OCI-LY7 (cell line): ENCODE measurements around the gene OTUD6A. TPM values are rescaled to one million over a fixed set of nuclear protein-coding genes. Genes with fewer than 3 reads are reported as not detected.
A peak's percentile ranks its signal among the peaks of the same experiment; 100 is the strongest.

Source experiments
- BruUV-seq: library from RNA; stranded (reverse); fragments of 400-500 nt; replicated peaks from 2 replicates; lab custom pipeline; 2021; lab: Mats Ljungman, UMichigan
- CTCF ChIA-PET: fragments of 300-600 bp; sonication (Branson Sonifier 250); formaldehyde crosslinking; loops from one replicate; lab custom pipeline; 2022; ENCODE audit warnings: antibody characterized with exemption; ENCODE audit not compliant: unreplicated experiment; lab: Charles Lee
- POLR2A ChIA-PET: fragments of 300-600 bp; sonication (Branson Sonifier 250); formaldehyde crosslinking; loops from one replicate; lab custom pipeline; 2022; ENCODE audit warnings: antibody characterized with exemption; lab: Charles Lee
- DNase-seq: peaks from one replicate; pipeline ENCODE4 v3.0.0-alpha.2; 2015; ENCODE audit warnings: low spot score
- H2AFZ ChIP-seq: fragments of 200-600 bp; sonication (generic), shearing (Covaris generic); 2 replicates; pipeline ENCODE4 v1.6.1; 2014; ENCODE audit warnings: mild to moderate bottlenecking, antibody characterized with exemption, low read length, moderate library complexity
- H3K27ac ChIP-seq: fragments of 200-600 bp; sonication (generic); 2 replicates; pipeline ENCODE4 v1.5.1; 2014; ENCODE audit warnings: mixed run types, low read depth, mild to moderate bottlenecking, moderate library complexity, low read length, inconsistent platforms; ENCODE audit not compliant: poor library complexity, severe bottlenecking
- H3K36me3 ChIP-seq: fragments of 200-600 bp; sonication (generic); 2 replicates; pipeline ENCODE4 v1.6.1; 2014; ENCODE audit warnings: mild to moderate bottlenecking, antibody characterized with exemption, low read length, moderate library complexity, mixed read lengths; ENCODE audit not compliant: insufficient read depth
- H3K4me1 ChIP-seq: fragments of 200-600 bp; sonication (generic); 2 replicates; pipeline ENCODE4 v1.5.1; 2014; ENCODE audit warnings: mild to moderate bottlenecking, low read length; ENCODE audit not compliant: insufficient read depth, poor library complexity, severe bottlenecking
- H3K4me2 ChIP-seq: fragments of 200-600 bp; sonication (generic); 2 replicates; pipeline ENCODE4 v1.6.1; 2014; ENCODE audit warnings: mild to moderate bottlenecking, low read length
- H3K4me3 ChIP-seq: fragments of 200-600 bp; sonication (generic); 2 replicates; pipeline ENCODE4 v1.5.1; 2014; ENCODE audit warnings: mild to moderate bottlenecking, low read depth, low read length; ENCODE audit not compliant: poor library complexity, severe bottlenecking
- H3K79me2 ChIP-seq: fragments of 200-600 bp; sonication (generic); 2 replicates; pipeline ENCODE4 v1.6.1; 2016; ENCODE audit warnings: low read depth, mild to moderate bottlenecking, low read length, moderate library complexity, mixed read lengths; ENCODE audit not compliant: insufficient read depth
- H3K9me2 ChIP-seq: fragments of 200-600 bp; sonication (generic); 2 replicates; pipeline ENCODE4 v1.6.1; 2016; ENCODE audit warnings: mild to moderate bottlenecking, low read length, mixed read lengths; ENCODE audit not compliant: insufficient read depth
- H3K9me3 ChIP-seq: fragments of 200-600 bp; sonication (generic); 2 replicates; pipeline ENCODE4 v1.6.1; 2014; ENCODE audit warnings: mild to moderate bottlenecking, mixed run types, low read length, mixed read lengths
- H4K20me1 ChIP-seq: fragments of 200-600 bp; sonication (generic); 2 replicates; pipeline ENCODE4 v1.6.1; 2014; ENCODE audit warnings: mild to moderate bottlenecking, antibody characterized with exemption, low read length, moderate library complexity, mixed read lengths; ENCODE audit not compliant: insufficient read depth
- EZH2phosphoT487 ChIP-seq: fragments of 200-600 bp; sonication (generic); IDR thresholded peaks from 2 replicates; pipeline ENCODE4 v1.6.1; 2018; ENCODE audit warnings: low read depth, borderline replicate concordance, mild to moderate bottlenecking, mixed run types, antibody characterized with exemption, low read length, moderate library complexity, mixed read lengths
- intact Hi-C: fragments of 100-400 bp; cut with micrococcal nuclease; formaldehyde crosslinking; loops from one replicate; pipeline ENCODE4 v1.10.0; 2022; ENCODE audit not compliant: unreplicated experiment
- total RNA-seq, 2 experiments: library from RNA; depleted of rRNA in 1 of 2; stranded (reverse); fragments of >200 nt in 1 of 2; shearing (Covaris generic) in 1 of 2; gene quantifications; 2 replicates each; pipeline ENCODE4 v1.2.3, GENCODE V29; 2014 to 2022
- TF ChIP-seq, protein P1 (sequence below): fragments of 200-600 bp; sonication (generic); conservative IDR thresholded peaks from 2 replicates; pipeline ENCODE4 v1.5.1; 2014; ENCODE audit warnings: mild to moderate bottlenecking, antibody characterized with exemption, low read length, moderate library complexity, mixed read lengths

Gene OTUD6A
- total RNA-seq, 2 experiments from 2014 or later = not detected

DNA sequence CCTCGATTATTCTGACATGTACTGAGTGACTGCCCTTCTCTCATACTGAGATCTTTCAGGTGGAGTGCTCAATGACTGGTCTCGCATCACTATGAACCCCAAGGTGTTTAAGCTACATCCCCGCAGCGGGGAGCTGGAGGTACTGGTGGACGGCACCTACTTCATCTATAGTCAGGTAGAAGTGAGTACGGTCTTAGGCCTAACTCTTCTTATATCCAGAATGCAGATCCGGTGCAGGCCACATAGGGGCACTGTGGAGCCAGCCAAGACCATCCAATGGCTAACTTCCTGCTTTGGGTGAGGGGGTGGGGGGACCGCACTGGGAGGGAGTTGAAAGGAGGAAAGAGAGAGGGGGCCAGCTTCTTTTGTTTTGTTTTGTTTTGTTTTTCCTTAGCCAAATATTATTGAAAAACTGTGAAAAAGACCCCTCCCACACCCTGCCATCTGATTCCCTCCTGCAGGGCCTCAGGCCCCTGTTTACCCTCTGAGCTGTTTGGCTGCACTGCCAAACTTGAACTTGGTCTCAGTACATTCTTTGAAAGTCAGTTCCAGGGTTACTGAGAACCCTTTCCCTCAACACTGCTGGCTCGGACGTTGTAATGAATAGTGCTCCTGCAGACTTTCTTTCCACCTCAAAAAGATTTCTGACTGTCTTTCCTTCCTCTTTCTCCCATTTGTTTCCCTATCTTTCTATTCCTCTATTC, 28.8 kb upstream of the OTUD6A start:
- POLR2A ChIA-PET = no interaction called here
- H2AFZ ChIP-seq = no peak overlapping the region
- H4K20me1 ChIP-seq = no peaks in the 10 kb centered on the region
- CTCF ChIA-PET = interaction anchor here (1.0 kb wide), 1 partner anchor 1205 kb away, joined by 3 read pairs; the partner anchor contains the start of gene EFNB1
- no TSS peak for BruUV-seq
- H3K9me2 ChIP-seq = no peaks in the 10 kb centered on the region
- no peak overlapping the region for H3K27ac ChIP-seq
- TF ChIP-seq, protein P1, sequence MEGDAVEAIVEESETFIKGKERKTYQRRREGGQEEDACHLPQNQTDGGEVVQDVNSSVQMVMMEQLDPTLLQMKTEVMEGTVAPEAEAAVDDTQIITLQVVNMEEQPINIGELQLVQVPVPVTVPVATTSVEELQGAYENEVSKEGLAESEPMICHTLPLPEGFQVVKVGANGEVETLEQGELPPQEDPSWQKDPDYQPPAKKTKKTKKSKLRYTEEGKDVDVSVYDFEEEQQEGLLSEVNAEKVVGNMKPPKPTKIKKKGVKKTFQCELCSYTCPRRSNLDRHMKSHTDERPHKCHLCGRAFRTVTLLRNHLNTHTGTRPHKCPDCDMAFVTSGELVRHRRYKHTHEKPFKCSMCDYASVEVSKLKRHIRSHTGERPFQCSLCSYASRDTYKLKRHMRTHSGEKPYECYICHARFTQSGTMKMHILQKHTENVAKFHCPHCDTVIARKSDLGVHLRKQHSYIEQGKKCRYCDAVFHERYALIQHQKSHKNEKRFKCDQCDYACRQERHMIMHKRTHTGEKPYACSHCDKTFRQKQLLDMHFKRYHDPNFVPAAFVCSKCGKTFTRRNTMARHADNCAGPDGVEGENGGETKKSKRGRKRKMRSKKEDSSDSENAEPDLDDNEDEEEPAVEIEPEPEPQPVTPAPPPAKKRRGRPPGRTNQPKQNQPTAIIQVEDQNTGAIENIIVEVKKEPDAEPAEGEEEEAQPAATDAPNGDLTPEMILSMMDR = peak; percentile 72
- no peak for TF ChIP-seq EZH2phosphoT487
- no peak overlapping the region for H3K4me3 ChIP-seq
- intact Hi-C loops = loop anchor here (1.0 to 2.0 kb wide), 2 partner anchors 64 to 99 kb away; partner anchors contain the start of gene IGBP1
- H3K4me2 ChIP-seq = no peak overlapping the region
- no peaks in the 10 kb centered on the region for H3K9me3 ChIP-seq
- peak; percentile 39 for DNase-seq
- H3K36me3 ChIP-seq = no peaks in the 10 kb centered on the region
- H3K4me1 ChIP-seq = no peaks in the 10 kb centered on the region
- H3K79me2 ChIP-seq = no peaks in the 10 kb centered on the region

- Histone ChIP-seq H3K79me2 (no peaks in the 10 kb centered on the region), H3K4me1 (no peaks in the 10 kb centered on the region), H2AFZ (no peak overlapping the region), H3K4me3 (no peak overlapping the region), H3K4me2 (no peak overlapping the region), H4K20me1 (no peaks in the 10 kb centered on the region), H3K9me3 (no peaks in the 10 kb centered on the region), H3K27ac (no peak overlapping the region), H3K36me3 (no peaks in the 10 kb centered on the region), H3K9me2 (no peaks in the 10 kb centered on the region)
- no peak for DNase-seq
- POLR2A ChIA-PET = no interaction called here
- CTCF ChIA-PET = no interaction called here
- intact Hi-C loops = no loop called here
- no TSS peak for BruUV-seq
- TF ChIP-seq, protein P1 = no peak
- TF ChIP-seq EZH2phosphoT487 = no peak
These were observed 27.6 kb upstream of the OTUD6A start for GRCh38 chrX:70034646-70035045.

GRCh38 chrX:70038515-70038914, 23.7 kb upstream of the OTUD6A start:
- intact Hi-C loops = no loop called here
- Histone ChIP-seq H3K4me1 (no peaks in the 10 kb centered on the region), H2AFZ (no peak overlapping the region), H3K36me3 (no peaks in the 10 kb centered on the region), H3K79me2 (no peaks in the 10 kb centered on the region), H3K27ac (no peak overlapping the region), H3K4me2 (no peak overlapping the region), H3K9me2 (no peaks in the 10 kb centered on the region), H4K20me1 (no peaks in the 10 kb centered on the region), H3K4me3 (no peak overlapping the region), H3K9me3 (no peaks in the 10 kb centered on the region)
- TF ChIP-seq, protein P1 = no peak
- TF ChIP-seq EZH2phosphoT487 = no peak
- POLR2A ChIA-PET = no interaction called here
- CTCF ChIA-PET = no interaction called here
- no peak for DNase-seq
- BruUV-seq = no TSS peak
